ENCODE results near the gene PRKAG2. TPM values are rescaled to one million over a fixed set of nuclear protein-coding genes. Genes with fewer than 3 reads are reported as not detected.

Gene PRKAG2
- total and polyA plus RNA-seq, 2 of the 13 experiments (the other 11 are each of a cell fraction or from before 2014, with no cell fraction given), result 0.90 to 1.3 TPM

DNA sequence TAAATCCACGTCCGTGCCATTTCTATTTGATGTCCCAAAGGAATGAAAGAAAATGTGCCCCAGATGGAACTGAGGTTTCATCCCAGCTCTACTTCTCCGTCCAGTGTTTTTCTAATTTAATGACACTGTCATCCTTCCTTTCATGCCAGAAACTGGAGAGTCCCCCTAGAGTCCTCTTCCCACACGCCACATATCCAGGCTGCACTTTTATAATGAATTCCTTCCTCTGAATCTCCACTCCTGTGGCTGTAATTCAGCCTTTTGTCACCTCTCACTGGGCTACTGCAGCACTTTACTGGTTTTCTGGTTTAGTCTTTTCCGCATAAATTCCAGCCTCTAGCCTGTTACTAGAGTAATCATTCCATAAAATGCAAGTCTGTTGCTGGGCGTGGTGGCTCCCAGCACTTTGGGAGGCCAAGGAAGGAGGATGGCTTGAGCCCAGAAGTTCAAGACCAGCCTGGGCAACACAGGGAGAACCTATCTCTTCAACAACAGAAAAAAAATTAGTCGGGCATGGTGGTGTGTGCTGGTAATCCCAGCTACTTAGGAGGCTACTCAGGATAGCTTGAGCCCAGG is 214.6 kb downstream of the PRKAG2 start:
- ChIA-PET POLR2A (no interaction called here), CTCF (ENCODE audit: low intra/inter-chr PET ratio, low total read pairs) (no interaction called here)
- no peaks in the 10 kb centered on the region for H3K36me3 ChIP-seq (replicated peaks in 1 of 2; ENCODE audit: control insufficient read depth in 1 of 2, insufficient read depth in 2 of 2, low read length in 2 of 2)
- H3K9me3 ChIP-seq (ENCODE audit: low read length), result no peaks in the 10 kb centered on the region
- intact Hi-C loops (cut with micrococcal nuclease; ENCODE audit: unreplicated experiment), result no loop called here
- in situ Hi-C loops (cut with HindIII; ENCODE audit: extremely low pct_ligation_motif_present, low pct_unique_long_range_greater_than_20kb), result no loop called here
- H3K4me1 ChIP-seq (ENCODE audit: insufficient read depth, low read length), result no peaks in the 10 kb centered on the region
- H3K4me3 ChIP-seq (replicated peaks in 1 of 3; ENCODE audit: insufficient read depth in 1 of 3, low read depth in 2 of 3, low read length in 3 of 3), result no peak overlapping the region
- no peaks in the 10 kb centered on the region for H4K20me1 ChIP-seq (ENCODE audit: insufficient read depth, low read length)
- no peaks in the 10 kb centered on the region; a peak in 1 of 5 replicates for H3K27me3 ChIP-seq (ENCODE audit: control insufficient read depth in 1 of 2, insufficient read depth in 2 of 2, low read length in 2 of 2)
- DNase-seq (ENCODE audit: low spot score) (no peak), ATAC-seq (no peak), FAIRE-seq (no peak)
- TF ChIP-seq ZNF562 (CRISPR knock-in tag; IDR thresholded peaks at IDR 0.05; ENCODE audit: borderline replicate concordance), result no peak
- no peaks in the 10 kb centered on the region for H3K79me2 ChIP-seq (ENCODE audit: insufficient read depth, low read length)
- H3K27ac ChIP-seq (ENCODE audit: extremely low read length, insufficient read depth, low read length), result no peak overlapping the region
- H3K9ac ChIP-seq (ENCODE audit: insufficient read depth, low read depth, low read length), result no peak overlapping the region
- no peak overlapping the region for H2AFZ ChIP-seq (ENCODE audit: low read length)
- WGBS (ENCODE audit: low lambda C conversion rate), result 51% methylated on average over 7 of the region's 7 CpGs
- no TSS peak for BruUV-seq (replicated peaks)
- no peak overlapping the region for H3K4me2 ChIP-seq (ENCODE audit: low read depth, low read length)

DNA sequence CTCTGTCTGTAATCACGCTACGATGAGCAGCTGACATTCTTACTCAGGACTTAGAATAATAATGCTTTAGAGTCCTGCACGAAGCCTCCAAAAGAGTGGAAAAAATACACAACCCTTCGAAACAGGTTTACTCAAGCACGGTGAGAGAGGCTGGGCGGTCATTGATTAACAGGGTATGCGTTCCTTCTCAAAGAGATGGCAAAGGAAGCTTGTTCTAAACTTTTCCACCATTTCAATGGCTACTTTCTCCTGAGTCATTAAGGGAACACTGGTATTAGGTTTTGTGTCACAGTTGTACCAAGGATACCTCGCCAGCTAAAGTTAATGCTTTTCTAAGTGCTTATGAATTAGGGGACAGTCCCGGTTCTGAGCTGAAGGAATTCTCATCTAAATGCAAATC is 215.3 kb downstream of the PRKAG2 start:
- ATAC-seq, result 0 out of 3 replicates have a peak, but pooled peaks have one; percentile 28
- WGBS (ENCODE audit: low lambda C conversion rate), result 22% methylated on average over 9 of the region's 9 CpGs
- no peak for FAIRE-seq
- Histone ChIP-seq H4K20me1 (ENCODE audit: insufficient read depth, low read length) (no peaks in the 10 kb centered on the region), H3K4me3 (replicated peaks in 1 of 3; ENCODE audit: insufficient read depth in 1 of 3, low read depth in 2 of 3, low read length in 3 of 3) (no peak overlapping the region), H3K9ac (ENCODE audit: insufficient read depth, low read depth, low read length) (no peak overlapping the region), H3K9me3 (ENCODE audit: low read length) (no peaks in the 10 kb centered on the region), H3K36me3 (replicated peaks in 1 of 2; ENCODE audit: control insufficient read depth in 1 of 2, insufficient read depth in 2 of 2, low read length in 2 of 2) (no peaks in the 10 kb centered on the region), H3K27me3 (ENCODE audit: control insufficient read depth in 1 of 2, insufficient read depth in 2 of 2, low read length in 2 of 2) (no peaks in the 10 kb centered on the region; a peak in 1 of 5 replicates), H2AFZ (ENCODE audit: low read length) (no peak overlapping the region), H3K79me2 (ENCODE audit: insufficient read depth, low read length) (no peaks in the 10 kb centered on the region), H3K4me2 (ENCODE audit: low read depth, low read length) (no peak overlapping the region), H3K4me1 (ENCODE audit: insufficient read depth, low read length) (no peaks in the 10 kb centered on the region), H3K27ac (ENCODE audit: extremely low read length, insufficient read depth, low read length) (no peak overlapping the region)
- no peak for DNase-seq (ENCODE audit: low spot score)
- in situ Hi-C loops (cut with HindIII; ENCODE audit: extremely low pct_ligation_motif_present, low pct_unique_long_range_greater_than_20kb), result no loop called here
- no peak for TF ChIP-seq FOXA1 (IDR thresholded peaks at IDR 0.05)
- TF ChIP-seq FOXA1 (CRISPR knock-in tag; IDR thresholded peaks at IDR 0.05), result no peak
- peak; percentile 46; the same call in 1 of the 2 replicates for TF ChIP-seq ZNF317 (CRISPR knock-in tag; IDR thresholded peaks at IDR 0.05)
- POLR2A ChIA-PET, result no interaction called here
- BruUV-seq (replicated peaks), result no TSS peak
- intact Hi-C loops (cut with micrococcal nuclease; ENCODE audit: unreplicated experiment), result no loop called here
- CTCF ChIA-PET (ENCODE audit: low intra/inter-chr PET ratio, low total read pairs), result no interaction called here
